WI38 (cell line): ENCODE measurements around the gene SZT2.

Experiments used
- H3K4me3 ChIP-seq: 2 replicates; pipeline ENCODE4 v1.5.1; 2011; ENCODE audit warnings: low read depth, mild to moderate bottlenecking, control low read depth, low read length
- TF ChIP-seq, protein P1 (sequence below): IDR thresholded peaks from 2 replicates; pipeline ENCODE4 v1.5.1; 2012; ENCODE audit warnings: low read depth, mild to moderate bottlenecking, control low read depth, low read length

The SZT2 gene

DNA sequence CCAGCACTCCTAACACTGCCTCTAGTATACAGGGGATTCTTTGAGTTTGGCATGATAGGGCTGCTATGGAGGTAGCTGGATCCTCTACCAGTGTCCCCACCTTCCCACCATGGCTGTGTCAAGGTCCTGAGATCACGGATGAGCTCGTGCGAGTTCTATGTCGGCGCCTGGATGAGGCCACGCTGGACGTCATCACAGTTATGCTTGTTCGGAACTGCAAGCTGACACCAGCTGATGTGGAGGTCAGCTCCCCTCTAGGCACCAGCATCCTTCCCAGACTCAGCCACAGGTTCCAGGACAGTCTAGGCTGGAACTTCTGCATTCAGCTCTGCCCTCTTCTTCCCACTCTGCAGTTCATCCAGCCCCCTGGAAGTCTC is 48.9 kb downstream of the SZT2 start:
- TF ChIP-seq, protein P1, sequence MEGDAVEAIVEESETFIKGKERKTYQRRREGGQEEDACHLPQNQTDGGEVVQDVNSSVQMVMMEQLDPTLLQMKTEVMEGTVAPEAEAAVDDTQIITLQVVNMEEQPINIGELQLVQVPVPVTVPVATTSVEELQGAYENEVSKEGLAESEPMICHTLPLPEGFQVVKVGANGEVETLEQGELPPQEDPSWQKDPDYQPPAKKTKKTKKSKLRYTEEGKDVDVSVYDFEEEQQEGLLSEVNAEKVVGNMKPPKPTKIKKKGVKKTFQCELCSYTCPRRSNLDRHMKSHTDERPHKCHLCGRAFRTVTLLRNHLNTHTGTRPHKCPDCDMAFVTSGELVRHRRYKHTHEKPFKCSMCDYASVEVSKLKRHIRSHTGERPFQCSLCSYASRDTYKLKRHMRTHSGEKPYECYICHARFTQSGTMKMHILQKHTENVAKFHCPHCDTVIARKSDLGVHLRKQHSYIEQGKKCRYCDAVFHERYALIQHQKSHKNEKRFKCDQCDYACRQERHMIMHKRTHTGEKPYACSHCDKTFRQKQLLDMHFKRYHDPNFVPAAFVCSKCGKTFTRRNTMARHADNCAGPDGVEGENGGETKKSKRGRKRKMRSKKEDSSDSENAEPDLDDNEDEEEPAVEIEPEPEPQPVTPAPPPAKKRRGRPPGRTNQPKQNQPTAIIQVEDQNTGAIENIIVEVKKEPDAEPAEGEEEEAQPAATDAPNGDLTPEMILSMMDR, result no peak

GRCh38 chr1:43438953-43439581 is 49.4 kb downstream of the SZT2 start:
- TF ChIP-seq, protein P1, result no peak
- no peak overlapping the region for H3K4me3 ChIP-seq

More for the DNA sequence above, 48.9 kb downstream of the SZT2 start:
- no peak overlapping the region for H3K4me3 ChIP-seq

GRCh38 chr1:43439781-43440180 is 50.1 kb downstream of the SZT2 start:
- H3K4me3 ChIP-seq, result no peak overlapping the region
- TF ChIP-seq, protein P1, result no peak

- H3K4me3 ChIP-seq, result no peak overlapping the region
- TF ChIP-seq, protein P1, result no peak
Observed at GRCh38 chr1:43440358-43440757, 50.7 kb downstream of the SZT2 start.

DNA sequence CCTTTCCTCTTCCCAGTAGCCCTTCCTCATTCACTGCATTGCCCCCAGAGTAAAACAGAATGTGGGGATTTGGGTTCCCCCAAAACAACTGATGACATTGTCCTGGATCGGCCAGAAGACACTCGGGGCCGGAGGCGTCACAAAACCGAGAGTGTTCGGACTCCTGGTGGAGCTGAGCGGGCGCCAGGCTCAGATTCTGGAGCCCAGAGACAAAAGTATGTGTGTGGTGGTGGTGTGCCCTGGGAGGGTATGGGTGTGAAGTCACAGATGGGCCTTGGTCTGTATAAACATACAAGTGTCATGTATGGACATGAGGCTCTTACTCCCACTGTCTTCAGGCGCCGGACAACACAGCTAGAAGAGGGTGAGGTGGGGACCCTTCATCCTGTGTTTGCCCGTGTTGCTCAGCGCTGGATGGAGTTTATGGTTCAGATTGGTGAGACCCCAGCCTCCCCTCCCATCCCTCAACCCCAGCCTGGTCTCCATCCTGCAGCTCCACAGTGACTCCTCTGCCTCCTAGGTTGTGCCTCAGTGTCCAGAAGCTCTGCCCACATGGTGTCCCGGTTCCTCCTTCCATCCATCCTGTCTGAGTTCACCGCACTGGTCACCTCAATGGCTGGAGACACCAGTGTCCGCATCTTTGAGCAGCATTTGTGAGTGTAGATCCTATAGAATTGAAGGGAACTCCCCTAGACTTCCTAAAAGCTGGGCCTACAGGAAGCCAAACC is 51.6 kb downstream of the SZT2 start:
- no peak overlapping the region for H3K4me3 ChIP-seq
- TF ChIP-seq, protein P1, result no peak

DNA sequence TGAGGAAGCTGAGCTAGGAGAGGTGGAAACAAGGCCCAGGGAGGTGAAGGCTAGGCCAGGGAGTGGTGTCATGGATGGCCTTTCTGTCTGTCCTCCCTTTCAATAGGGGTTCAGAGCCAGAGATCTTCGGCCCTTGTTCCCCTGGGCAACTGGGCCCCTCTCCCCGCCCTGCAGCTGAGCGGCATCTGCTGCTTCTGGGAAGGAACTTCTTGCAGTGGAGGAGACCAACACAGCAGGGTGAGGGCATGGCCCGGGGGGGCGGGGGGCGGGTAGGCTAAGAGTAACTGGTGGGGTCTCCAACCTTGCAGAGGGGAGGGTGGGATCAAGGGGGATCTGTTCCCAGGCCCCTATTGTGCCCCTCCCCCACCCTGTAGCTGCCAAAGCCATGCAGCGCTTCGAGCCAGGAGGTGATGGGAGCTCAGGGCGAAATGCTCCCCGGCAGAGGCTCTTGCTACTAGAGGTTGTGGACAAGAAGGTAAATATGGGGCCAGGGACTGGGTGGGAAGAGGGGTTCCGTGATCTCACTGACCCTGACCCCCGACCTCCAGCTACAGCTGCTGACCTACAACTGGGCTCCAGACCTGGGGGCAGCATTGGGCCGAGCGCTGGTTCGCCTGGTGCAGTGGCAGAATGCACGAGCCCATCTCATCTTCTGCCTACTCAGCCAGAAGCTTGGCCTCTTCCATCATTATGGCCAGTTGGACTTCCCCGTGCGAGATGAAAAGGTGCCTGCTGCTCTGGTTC is 52.4 kb downstream of the SZT2 start:
- no peak overlapping the region for H3K4me3 ChIP-seq
- TF ChIP-seq, protein P1, result no peak

DNA sequence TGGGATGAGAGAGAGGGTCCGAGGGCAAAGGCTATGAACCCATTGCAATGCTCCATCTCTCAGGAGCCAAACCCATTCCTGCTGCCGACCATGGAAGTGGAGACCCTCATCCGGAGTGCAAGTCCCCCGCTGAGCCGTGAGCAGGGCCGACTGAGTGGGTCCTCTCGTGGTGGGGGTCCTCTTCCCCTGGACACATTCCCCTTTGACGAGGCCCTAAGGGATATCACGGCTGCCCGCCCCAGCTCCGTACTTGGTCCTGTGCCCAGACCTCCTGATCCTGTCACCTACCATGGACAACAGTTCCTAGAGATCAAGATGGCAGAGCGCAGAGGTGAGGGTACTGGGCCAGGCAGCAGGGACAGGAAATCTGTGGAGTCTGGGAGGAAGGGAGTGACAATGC is 53.1 kb downstream of the SZT2 start:
- TF ChIP-seq, protein P1, result no peak
- no peak overlapping the region for H3K4me3 ChIP-seq
